K562 (cell line): Measurements from ENCODE around the gene SRCIN1. TPM values are rescaled to one million over a fixed set of nuclear protein-coding genes. Genes with fewer than 3 reads are reported as not detected.

Experiments used
- ATAC-seq: fragments of 200-7000 bp; cut with Tn5 transposase; 3 replicates; pipeline ENCODE4 v1.9.1; 2020; ENCODE audit warnings: moderate library complexity
- BruUV-seq: library from RNA; stranded (reverse); fragments of 400-500 nt; replicated peaks from 2 replicates; lab custom pipeline; 2021; lab: Mats Ljungman, UMichigan
- CTCF ChIA-PET: fragments of 300-600 bp; formaldehyde crosslinking; extraction: SDS; loops from one replicate; lab custom pipeline; 2021; ENCODE audit warnings: low intra/inter-chr PET ratio; lab: Yijun Ruan, JAX
- POLR2A ChIA-PET: fragments of 300-600, 350-650 bp; sonication (Branson Sonifier 250); formaldehyde crosslinking; extraction: SDS; loops from one replicate; lab custom pipeline; 2021; ENCODE audit warnings: antibody characterized with exemption, inconsistent platforms; lab: Yijun Ruan, JAX
- DNase-seq, 4 experiments: peaks; one replicate each; pipeline versions ENCODE4 v3.0.0 to v3.0.0-alpha.2; 2011 to 2018; ENCODE audit warnings: low spot score in 3 of 4, mixed read lengths in 3 of 4; ENCODE audit errors: extremely low read depth in 1 of 4
- FAIRE-seq: peaks from 2 replicates; lab custom pipeline; 2011; peaks lifted over from hg19 to GRCh38; lab: Jason Lieb, UNC
- H2AFZ ChIP-seq: 2 replicates; pipeline ENCODE4 v1.6.0; 2011; ENCODE audit warnings: low read depth, low read length, control low read depth, inconsistent platforms
- H3K27ac ChIP-seq: fragments of 200-600 bp; 3 replicates; pipeline ENCODE4 v1.8.0; 2011; ENCODE audit warnings: low read depth, mild to moderate bottlenecking, control low read depth, inconsistent platforms, low read length, moderate library complexity, mixed read lengths; ENCODE audit errors: extremely low read depth
- H3K27me3 ChIP-seq, 2 experiments: fragments of 300-600 bp in 1 of 2; 2 replicates in 1 of 2; 3 replicates in 1 of 2; pipeline versions ENCODE4 v1.6.0 to v1.8.0; 2011; ENCODE audit warnings: inconsistent platforms in 2 of 2, low read length in 2 of 2, mild to moderate bottlenecking in 1 of 2, mixed read lengths in 1 of 2, moderate library complexity in 1 of 2; ENCODE audit not compliant: control insufficient read depth in 2 of 2, insufficient read depth in 2 of 2
- H3K36me3 ChIP-seq: fragments of 300-600 bp; 3 replicates; pipeline ENCODE4 v1.8.0; 2011; ENCODE audit warnings: mild to moderate bottlenecking, low read length, inconsistent platforms; ENCODE audit not compliant: control insufficient read depth, insufficient read depth
- H3K4me1 ChIP-seq, 2 experiments: fragments of 200-600 bp in 1 of 2; replicated peaks in 1 of 2; 2 replicates in 1 of 2; 3 replicates in 1 of 2; pipeline versions ENCODE4 v1.5.1 to v1.8.0; 2011; ENCODE audit warnings: inconsistent platforms in 2 of 2, low read length in 2 of 2, mild to moderate bottlenecking in 1 of 2, mixed read lengths in 1 of 2, moderate library complexity in 1 of 2; ENCODE audit not compliant: control insufficient read depth in 2 of 2, insufficient read depth in 2 of 2
- H3K4me2 ChIP-seq: 2 replicates; pipeline ENCODE4 v1.6.1; 2011; ENCODE audit warnings: low read length, control low read depth, inconsistent platforms, mixed read lengths; ENCODE audit not compliant: insufficient read depth
- H3K4me3 ChIP-seq: fragments of 200-600 bp; sonication (generic), shearing (Covaris generic); 2 replicates; pipeline ENCODE4 v1.5.1; 2016; ENCODE audit warnings: control low read depth, inconsistent platforms
- H3K79me2 ChIP-seq: fragments of 200-600 bp; 3 replicates; pipeline ENCODE4 v1.8.0; 2011; ENCODE audit warnings: low read length, inconsistent platforms; ENCODE audit not compliant: control insufficient read depth, insufficient read depth
- H3K9ac ChIP-seq, 2 experiments: 2 replicates each; pipeline versions ENCODE4 v1.6.0 to v1.6.1; 2011; ENCODE audit warnings: low read depth in 2 of 2, low read length in 2 of 2, control low read depth in 1 of 2, inconsistent platforms in 1 of 2, mild to moderate bottlenecking in 1 of 2, mixed read lengths in 1 of 2; ENCODE audit not compliant: insufficient read depth in 1 of 2
- H3K9me1 ChIP-seq: one replicate; pipeline ENCODE4 v1.6.0; 2011; ENCODE audit warnings: inconsistent platforms, mild to moderate bottlenecking, low read length, moderate library complexity; ENCODE audit not compliant: control insufficient read depth, insufficient read depth
- H3K9me3 ChIP-seq: replicated peaks from 2 replicates; pipeline ENCODE4 v1.5.1; 2011; ENCODE audit warnings: low read depth, low read length, inconsistent platforms; ENCODE audit not compliant: control insufficient read depth, insufficient read depth
- H4K20me1 ChIP-seq: replicated peaks from 2 replicates; pipeline ENCODE4 v1.6.1; 2011; ENCODE audit warnings: low read length, inconsistent platforms, mixed read lengths; ENCODE audit not compliant: control insufficient read depth, insufficient read depth
- ATF7 ChIP-seq: fragments of 450-650 bp; IDR thresholded peaks from 2 replicates; pipeline ENCODE4 v1.7.1; 2014; ENCODE audit warnings: mild to moderate bottlenecking, moderate library complexity
- DACH1 ChIP-seq: fragments of 450-650 bp; IDR thresholded peaks from 2 replicates; pipeline ENCODE4 v1.6.1; 2018; ENCODE audit not compliant: partially characterized antibody
- EHMT2 ChIP-seq: fragments of 450-650 bp; IDR thresholded peaks from 2 replicates; pipeline ENCODE4 v1.6.1; 2018; ENCODE audit warnings: antibody characterized with exemption
- FOXA3 ChIP-seq, 2 experiments: fragments of 450-650 bp in 1 of 2; sonication (generic) in 1 of 2; formaldehyde crosslinking; IDR thresholded peaks in 1 of 2; conservative IDR thresholded peaks in 1 of 2; 2 replicates each; pipeline versions ENCODE4 v1.4.0 to v1.8.0; 2020 to 2022; ENCODE audit warnings: mild to moderate bottlenecking in 2 of 2, missing genetic modification reagents in 1 of 2
- IFI16 ChIP-seq: fragments of 250-450 bp; sonication (Bioruptor Pico); IDR thresholded peaks from 2 replicates; pipeline ENCODE4 v2.1.2; 2022; ENCODE audit warnings: mild to moderate bottlenecking, inconsistent platforms
- KDM5B ChIP-seq: fragments of 200-600 bp; sonication (generic); IDR thresholded peaks from 2 replicates; pipeline ENCODE4 v1.6.1; 2012; ENCODE audit warnings: low read depth, mild to moderate bottlenecking, moderate library complexity, low read length, control low read depth, inconsistent platforms; ENCODE audit not compliant: insufficient replicate concordance
- LARP7 ChIP-seq: fragments of 450-650 bp; IDR thresholded peaks from 2 replicates; pipeline ENCODE4 v1.6.1; 2016
- MCM5 ChIP-seq: fragments of 450-650 bp; IDR thresholded peaks from 2 replicates; pipeline ENCODE4 v1.6.1; 2016; ENCODE audit warnings: low read depth
- MTA1 ChIP-seq: fragments of 450-650 bp; IDR thresholded peaks from 2 replicates; pipeline ENCODE4 v1.6.1; 2017; ENCODE audit warnings: borderline replicate concordance
- RBM25 ChIP-seq: fragments of 200-400 bp; formaldehyde crosslinking; IDR thresholded peaks from 2 replicates; pipeline ENCODE4 v1.6.1; 2018; ENCODE audit warnings: low read length, low read depth, moderate library complexity; ENCODE audit not compliant: severe bottlenecking
- TAF9B ChIP-seq: fragments of 450-650 bp; IDR thresholded peaks from 2 replicates; pipeline ENCODE4 v1.6.1; 2018; ENCODE audit warnings: mild to moderate bottlenecking; ENCODE audit not compliant: partially characterized antibody
- ZNF436 ChIP-seq: fragments of 250-450, 450-650 bp; sonication (Bioruptor Pico); formaldehyde crosslinking; IDR thresholded peaks from 2 replicates; pipeline ENCODE4 v1.7.0; 2020; ENCODE audit warnings: mild to moderate bottlenecking
- WGBS: fragments of 100-300 bp; shearing (Covaris generic); methylation state at CpG from one replicate; pipeline ENCODE4 v1.1.6; 2016; ENCODE audit warnings: low coverage, mixed read lengths; ENCODE audit not compliant: insufficient coverage; ENCODE audit errors: missing lambda C conversion rate; 5-methylcytosine and 5-hydroxymethylcytosine counted together
- in situ Hi-C: fragments of 300-500 bp; cut with MboI; formaldehyde crosslinking; loops from 4 replicates; pipeline ENCODE4 v1.15.0; 2018; ENCODE audit warnings: inconsistent platforms, mixed read lengths
- intact Hi-C: fragments of 100-400 bp; cut with micrococcal nuclease; formaldehyde crosslinking; loops from 2 replicates; pipeline ENCODE4 v1.14.2; 2022
- polyA plus RNA-seq, 8 experiments: library from polyadenylated mRNA; depleted of rRNA in 4 of 8; stranded (reverse) in 5 of 8; unstranded in 3 of 8; fragments of >200 nt; fragmentation: Nextera tagmentation in 2 of 8; fragmentation: Illumina TruSeq in 1 of 8; extraction: Ambion mirVana in 2 of 8; extraction: Trizol in 1 of 8; gene quantifications; 2 replicates each; pipeline versions ENCODE4 v1.2.1 to v1.2.3, GENCODE V29; 2011 to 2014; ENCODE audit warnings: inconsistent platforms in 1 of 8, missing spikeins in 1 of 8
- total RNA-seq, 7 experiments: library from RNA; depleted of rRNA in 6 of 7; stranded (reverse); fragments of >200 nt in 6 of 7; fragmentation: Illumina TruSeq in 2 of 7; extraction: Trizol in 2 of 7; gene quantifications; 2 replicates each; pipeline versions ENCODE4 v1.2.1 to v1.2.3, GENCODE V29; 2011 to 2021; ENCODE audit warnings: low replicate concordance in 1 of 7
- TF ChIP-seq, protein P1 (sequence below): fragments of 450-650 bp; formaldehyde crosslinking; IDR thresholded peaks from 2 replicates; pipeline ENCODE4 v1.4.0; 2022; ENCODE audit warnings: missing genetic modification characterization
- TF ChIP-seq, protein P2 (sequence below): fragments of 250-450 bp; sonication (Bioruptor Pico); IDR thresholded peaks from 2 replicates; pipeline ENCODE4 v1.5.0; 2022; ENCODE audit warnings: mild to moderate bottlenecking

Gene SRCIN1
- total and polyA plus RNA-seq, 9 of the 15 experiments (the other 6 are each of a cell fraction or from before 2014, with no cell fraction given) = 0.09 to 0.33 (median 0.13) TPM; not detected in 6

DNA sequence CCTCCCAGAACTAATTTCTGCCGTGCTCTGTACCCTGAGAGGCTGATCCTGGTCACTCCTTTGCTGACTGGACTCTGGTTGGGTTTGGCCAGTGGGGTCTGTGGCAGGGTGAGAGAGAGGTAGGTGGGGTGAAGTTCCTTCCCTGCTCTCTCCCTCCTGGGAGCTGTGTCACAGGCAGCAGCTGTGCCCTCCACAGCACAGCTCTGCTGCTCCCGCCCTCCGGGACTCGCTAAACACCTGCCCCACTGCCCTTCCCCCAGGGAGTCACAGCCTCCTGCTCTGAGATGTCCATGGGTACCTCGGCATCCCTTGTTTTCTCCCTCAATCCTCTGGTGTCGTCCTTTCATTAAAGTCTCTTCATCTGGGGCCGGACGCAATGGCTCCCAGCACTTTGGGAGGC lies 66.4 kb downstream of the SRCIN1 start (continued):
- TF ChIP-seq ATF7 = no peak
- TF ChIP-seq, protein P1, sequence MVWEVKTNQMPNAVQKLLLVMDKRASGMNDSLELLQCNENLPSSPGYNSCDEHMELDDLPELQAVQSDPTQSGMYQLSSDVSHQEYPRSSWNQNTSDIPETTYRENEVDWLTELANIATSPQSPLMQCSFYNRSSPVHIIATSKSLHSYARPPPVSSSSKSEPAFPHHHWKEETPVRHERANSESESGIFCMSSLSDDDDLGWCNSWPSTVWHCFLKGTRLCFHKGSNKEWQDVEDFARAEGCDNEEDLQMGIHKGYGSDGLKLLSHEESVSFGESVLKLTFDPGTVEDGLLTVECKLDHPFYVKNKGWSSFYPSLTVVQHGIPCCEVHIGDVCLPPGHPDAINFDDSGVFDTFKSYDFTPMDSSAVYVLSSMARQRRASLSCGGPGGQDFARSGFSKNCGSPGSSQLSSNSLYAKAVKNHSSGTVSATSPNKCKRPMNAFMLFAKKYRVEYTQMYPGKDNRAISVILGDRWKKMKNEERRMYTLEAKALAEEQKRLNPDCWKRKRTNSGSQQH (CRISPR knock-in tag) = no peak
- TF ChIP-seq FOXA3 (CRISPR knock-in tag; conservative IDR thresholded peaks at IDR 0.05 in 1 of 2, IDR thresholded peaks at IDR 0.05 in 1 of 2) = no peak
- TF ChIP-seq DACH1 = no peak
- TF ChIP-seq TAF9B = no peak
- TF ChIP-seq MTA1 = no peak
- no peak for TF ChIP-seq LARP7

DNA sequence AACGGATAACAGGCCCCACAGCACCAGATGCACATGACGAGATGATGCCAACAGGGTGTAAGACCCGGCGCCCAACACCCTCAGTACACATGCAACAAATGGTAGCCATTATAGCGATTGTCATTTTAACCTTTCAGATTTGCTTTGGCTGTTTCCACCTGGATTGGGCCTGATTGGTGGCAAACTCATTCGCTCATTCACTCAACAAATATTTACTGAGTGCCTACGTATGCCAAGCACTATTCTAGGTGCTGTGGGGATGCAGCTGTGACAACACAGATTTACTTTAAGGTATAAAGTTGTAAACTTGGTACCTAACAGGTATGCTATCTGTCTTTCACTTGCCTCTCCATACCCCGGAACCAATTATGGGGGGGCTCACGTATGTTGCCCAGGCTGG lies 66.8 kb downstream of the SRCIN1 start:
- DNase-seq (no peak), FAIRE-seq (no peak), ATAC-seq (no peak)
- Histone ChIP-seq H3K4me2 (no peak overlapping the region), H3K9me3 (no peaks in the 10 kb centered on the region), H3K36me3 (no peaks in the 10 kb centered on the region), H3K27me3 (peaks cover 22 to 65% of the 10 kb centered on the region in 2 experiments; a peak in 4 of 5 replicates), H3K9ac (no peak overlapping the region), H3K9me1 (peaks cover 3% of the 10 kb centered on the region), H4K20me1 (peaks cover 4% of the 10 kb centered on the region; the same call in 1 of the 2 replicates), H3K79me2 (no peaks in the 10 kb centered on the region), H3K4me1 (peaks cover 0 to 11% of the 10 kb centered on the region in 2 experiments; a peak in 2 of 5 replicates), H3K4me3 (no peak overlapping the region), H2AFZ (no peak overlapping the region), H3K27ac (no peak overlapping the region)
- 7% methylated on average over 9 of the region's 9 CpGs for WGBS
- in situ Hi-C loops (no loop called here), intact Hi-C loops (no loop called here)
- no TSS peak for BruUV-seq
- POLR2A ChIA-PET = no interaction called here
- CTCF ChIA-PET = no interaction called here
- TF ChIP-seq, protein P2, sequence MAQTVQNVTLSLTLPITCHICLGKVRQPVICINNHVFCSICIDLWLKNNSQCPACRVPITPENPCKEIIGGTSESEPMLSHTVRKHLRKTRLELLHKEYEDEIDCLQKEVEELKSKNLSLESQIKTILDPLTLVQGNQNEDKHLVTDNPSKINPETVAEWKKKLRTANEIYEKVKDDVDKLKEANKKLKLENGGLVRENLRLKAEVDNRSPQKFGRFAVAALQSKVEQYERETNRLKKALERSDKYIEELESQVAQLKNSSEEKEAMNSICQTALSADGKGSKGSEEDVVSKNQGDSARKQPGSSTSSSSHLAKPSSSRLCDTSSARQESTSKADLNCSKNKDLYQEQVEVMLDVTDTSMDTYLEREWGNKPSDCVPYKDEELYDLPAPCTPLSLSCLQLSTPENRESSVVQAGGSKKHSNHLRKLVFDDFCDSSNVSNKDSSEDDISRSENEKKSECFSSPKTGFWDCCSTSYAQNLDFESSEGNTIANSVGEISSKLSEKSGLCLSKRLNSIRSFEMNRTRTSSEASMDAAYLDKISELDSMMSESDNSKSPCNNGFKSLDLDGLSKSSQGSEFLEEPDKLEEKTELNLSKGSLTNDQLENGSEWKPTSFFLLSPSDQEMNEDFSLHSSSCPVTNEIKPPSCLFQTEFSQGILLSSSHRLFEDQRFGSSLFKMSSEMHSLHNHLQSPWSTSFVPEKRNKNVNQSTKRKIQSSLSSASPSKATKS (CRISPR knock-in tag) = no peak
- TF ChIP-seq KDM5B = no peak
- no peak for TF ChIP-seq IFI16
- no peak for TF ChIP-seq EHMT2
- TF ChIP-seq RBM25 = no peak
- no peak for TF ChIP-seq ZNF436
- no peak for TF ChIP-seq MCM5
